H4 (cell line): ENCODE data around the gene PNLIPRP2. TPM values are rescaled to one million over a fixed set of nuclear protein-coding genes. Genes with fewer than 3 reads are reported as not detected.

Experiments used
- DNase-seq: peaks from one replicate; pipeline ENCODE4 v3.0.0-alpha.2; 2015; ENCODE audit warnings: low spot score
- total RNA-seq: library from RNA; depleted of rRNA; stranded (reverse); fragments of >200 nt; shearing (Covaris generic); gene quantifications from 2 replicates; pipeline ENCODE4 v1.2.3, GENCODE V29; 2014

PNLIPRP2 gene
- total RNA-seq, 1 experiment from 2014 or later = not detected

GRCh38 chr10:116655568-116655967, 34.8 kb downstream of the PNLIPRP2 start:
- DNase-seq = no peak

GRCh38 chr10:116656044-116656443, 35.3 kb downstream of the PNLIPRP2 start:
- no peak for DNase-seq

GRCh38 chr10:116657863-116658551, 37.3 kb downstream of the PNLIPRP2 start:
- no peak for DNase-seq

GRCh38 chr10:116659049-116659670, 38.4 kb downstream of the PNLIPRP2 start:
- DNase-seq = no peak

GRCh38 chr10:116660860-116661259, 40.1 kb downstream of the PNLIPRP2 start:
- no peak for DNase-seq

GRCh38 chr10:116663342-116663741, 42.6 kb downstream of the PNLIPRP2 start:
- no peak for DNase-seq

GRCh38 chr10:116664631-116665030, 43.9 kb downstream of the PNLIPRP2 start:
- DNase-seq = no peak

- DNase-seq = no peak
These were observed 44.9 kb downstream of the PNLIPRP2 start for GRCh38 chr10:116665541-116666125.

GRCh38 chr10:116667484-116667883, 46.7 kb downstream of the PNLIPRP2 start:
- no peak for DNase-seq

GRCh38 chr10:116668018-116668417, 47.3 kb downstream of the PNLIPRP2 start:
- no peak for DNase-seq

GRCh38 chr10:116668446-116668845, 47.7 kb downstream of the PNLIPRP2 start:
- DNase-seq = no peak

GRCh38 chr10:116669080-116669479, 48.3 kb downstream of the PNLIPRP2 start:
- no peak for DNase-seq

- no peak for DNase-seq
These were observed 49.3 kb downstream of the PNLIPRP2 start for GRCh38 chr10:116669832-116670644.

- no peak for DNase-seq
These were observed 50.0 kb downstream of the PNLIPRP2 start for GRCh38 chr10:116670706-116671105.

- no peak for DNase-seq
These were observed 50.6 kb downstream of the PNLIPRP2 start for GRCh38 chr10:116671274-116671926.

- DNase-seq = no peak
These were observed 52.1 kb downstream of the PNLIPRP2 start for GRCh38 chr10:116672891-116673290.

GRCh38 chr10:116673866-116674265, 53.1 kb downstream of the PNLIPRP2 start:
- no peak for DNase-seq

GRCh38 chr10:116674901-116675423, 54.2 kb downstream of the PNLIPRP2 start:
- no peak for DNase-seq

- DNase-seq = no peak
These were observed 55.4 kb downstream of the PNLIPRP2 start for GRCh38 chr10:116676118-116676517.

GRCh38 chr10:116676633-116677032, 55.9 kb downstream of the PNLIPRP2 start:
- no peak for DNase-seq

GRCh38 chr10:116679351-116679750, 58.6 kb downstream of the PNLIPRP2 start:
- no peak for DNase-seq

GRCh38 chr10:116683166-116683565, 62.4 kb downstream of the PNLIPRP2 start:
- DNase-seq = no peak
